Brain microvascular endothelial cell (primary cell): Measurements from ENCODE around the gene KASH5.

ENCODE experiments used
- DNase-seq: peaks from one replicate; pipeline ENCODE4 v3.0.0-alpha.2; 2020
- H3K27ac ChIP-seq: fragments of 250-450 bp; sonication (Bioruptor Pico); 2 replicates; pipeline ENCODE4 v1.5.1; 2020; ENCODE audit warnings: mild to moderate bottlenecking, moderate library complexity
- H3K27me3 ChIP-seq: fragments of 250-450 bp; sonication (Bioruptor Pico); replicated peaks from 2 replicates; pipeline ENCODE4 v1.5.1; 2020; ENCODE audit warnings: mild to moderate bottlenecking
- H3K36me3 ChIP-seq: fragments of 250-450 bp; sonication (Bioruptor Pico); replicated peaks from 2 replicates; pipeline ENCODE4 v1.5.1; 2020; ENCODE audit warnings: mild to moderate bottlenecking
- H3K4me3 ChIP-seq: 2 replicates; pipeline ENCODE4 v1.5.1; 2011; ENCODE audit warnings: low read depth, mild to moderate bottlenecking, control low read depth, low read length, moderate library complexity
- CTCF ChIP-seq: IDR thresholded peaks from 2 replicates; pipeline ENCODE4 v1.5.1; 2011; ENCODE audit warnings: low read depth, mild to moderate bottlenecking, moderate library complexity, low read length, control low read depth, inconsistent platforms; ENCODE audit errors: missing control alignments
- in situ Hi-C: cut with HindIII; loops from 2 replicates; pipeline ENCODE4 v1.10.0; 2017; ENCODE audit warnings: low sequenced_read_pairs, low pct_ligation_motif_present

Gene KASH5

GRCh38 chr19:49417088-49417487 is 29.0 kb downstream of the KASH5 start:
- no peak overlapping the region for H3K4me3 ChIP-seq
- in situ Hi-C loops, result no loop called here
- peaks cover 24% of the 10 kb centered on the region for H3K27me3 ChIP-seq
- no peak overlapping the region for H3K27ac ChIP-seq
- no peaks in the 10 kb centered on the region for H3K36me3 ChIP-seq
- no peak for DNase-seq
- no peak for TF ChIP-seq CTCF

- no peak for DNase-seq
- in situ Hi-C loops, result no loop called here
- peaks cover 38% of the 10 kb centered on the region for H3K27me3 ChIP-seq
These were observed 30.5 kb downstream of the KASH5 start for GRCh38 chr19:49418511-49418910.

GRCh38 chr19:49419173-49419572 is 31.1 kb downstream of the KASH5 start:
- Histone ChIP-seq H3K27ac (no peak overlapping the region), H3K27me3 (peaks cover 44% of the 10 kb centered on the region), H3K36me3 (no peaks in the 10 kb centered on the region), H3K4me3 (no peak overlapping the region)
- TF ChIP-seq CTCF, result no peak
- in situ Hi-C loops, result no loop called here
- DNase-seq, result no peak

More at GRCh38 chr19:49418511-49418910, 30.5 kb downstream of the KASH5 start:
- no peak overlapping the region for H3K27ac ChIP-seq
- H3K4me3 ChIP-seq, result no peak overlapping the region
- TF ChIP-seq CTCF, result no peak
- no peaks in the 10 kb centered on the region for H3K36me3 ChIP-seq

GRCh38 chr19:49420227-49420626 is 32.2 kb downstream of the KASH5 start:
- TF ChIP-seq CTCF, result no peak
- H3K4me3 ChIP-seq, result no peak overlapping the region
- peaks cover 55% of the 10 kb centered on the region for H3K27me3 ChIP-seq
- H3K27ac ChIP-seq, result no peak overlapping the region
- no peaks in the 10 kb centered on the region for H3K36me3 ChIP-seq
- no peak for DNase-seq
- in situ Hi-C loops, result no loop called here

- Histone ChIP-seq H3K36me3 (no peaks in the 10 kb centered on the region), H3K27ac (no peak overlapping the region), H3K27me3 (peaks cover 65% of the 10 kb centered on the region), H3K4me3 (peak overlapping the region; percentile 5)
- peak; percentile 49 for DNase-seq
- in situ Hi-C loops, result no loop called here
- TF ChIP-seq CTCF, result no peak
These were observed 33.2 kb downstream of the KASH5 start for GRCh38 chr19:49421039-49421877.

- no peak overlapping the region for H3K27ac ChIP-seq
- TF ChIP-seq CTCF, result no peak
- in situ Hi-C loops, result no loop called here
- H3K27me3 ChIP-seq, result peaks cover 69% of the 10 kb centered on the region
- H3K4me3 ChIP-seq, result no peak overlapping the region
- no peak for DNase-seq
- no peaks in the 10 kb centered on the region for H3K36me3 ChIP-seq
These were observed 33.8 kb downstream of the KASH5 start for GRCh38 chr19:49421878-49422202.
